RWPE1 (cell line): ENCODE measurements around the gene LZTS3.
"Not testable (repeated sequence)": the region's sequence is repeated elsewhere in the genome, so short reads cannot be mapped to it uniquely, and the experiment has no call there.

Experiments used
- CTCF ChIA-PET: fragments of 350-600 bp; sonication (Branson Sonifier 250); formaldehyde crosslinking; extraction: SDS; loops from one replicate; lab custom pipeline; 2021; lab: Yijun Ruan, JAX
- POLR2A ChIA-PET: fragments of 400-600 bp; formaldehyde crosslinking; extraction: SDS; loops from one replicate; lab custom pipeline; 2020; ENCODE audit warnings: antibody characterized with exemption; ENCODE audit not compliant: low non-redundant PET; lab: Yijun Ruan, JAX
- DNase-seq: peaks from one replicate; pipeline ENCODE4 v3.0.0; 2012; ENCODE audit warnings: low spot score
- H3K27ac ChIP-seq: fragments of 450-650 bp; 2 replicates; pipeline ENCODE4 v1.5.1; 2017
- TF ChIP-seq, protein P1 (sequence below): fragments of 450-650 bp; conservative IDR thresholded peaks from 2 replicates; pipeline ENCODE4 v1.5.1; 2017; ENCODE audit warnings: low read depth, mild to moderate bottlenecking

Gene LZTS3

DNA sequence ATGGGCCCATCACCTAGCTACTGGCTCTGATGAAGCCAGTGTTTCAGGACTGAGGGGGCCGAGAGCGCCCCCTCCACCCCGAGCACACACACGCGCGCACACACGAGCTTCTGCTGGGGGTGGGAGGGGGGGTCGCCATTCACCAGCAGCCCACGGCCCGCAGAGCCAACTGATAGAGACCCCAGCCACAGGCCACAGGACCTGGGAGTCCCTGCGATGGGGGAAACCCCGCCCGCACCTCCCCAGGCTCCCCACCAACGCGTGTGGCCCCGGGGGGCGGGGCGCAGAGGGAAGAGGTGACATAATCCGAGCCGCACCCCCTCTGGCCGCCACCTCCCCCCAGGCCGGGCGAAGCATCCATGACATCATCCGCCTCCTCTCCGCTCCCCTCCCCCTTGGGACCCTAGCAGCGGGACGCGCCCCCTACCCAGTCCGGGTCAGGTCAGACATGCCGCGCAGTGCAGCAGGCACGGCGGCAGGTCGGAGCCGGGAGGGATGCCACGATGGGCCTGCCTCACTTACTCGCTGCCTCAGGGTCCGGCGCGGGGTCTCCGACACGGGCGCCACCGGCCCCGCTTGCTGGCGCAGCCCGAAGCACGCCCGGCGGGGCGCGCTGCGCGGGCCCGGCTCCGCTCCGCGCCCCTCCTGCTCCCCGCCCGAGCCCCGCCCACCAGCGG, at the start of gene LZTS3:
Gene LZTS3 (minus strand): TSS at position 617 of the 677 bp plus-strand sequence. CDS start 6,386 bp downstream, outside the sequence.
- DNase-seq = peak; percentile 73
- H3K27ac ChIP-seq = peak within 1 kb of the TSS; percentile 40
- CTCF ChIA-PET = interaction anchor here (0.6 kb wide), 1 partner anchor 390 kb away, joined by 3 read pairs; no protein-coding TSS in a partner anchor
- POLR2A ChIA-PET = no interaction called here
- TF ChIP-seq, protein P1, sequence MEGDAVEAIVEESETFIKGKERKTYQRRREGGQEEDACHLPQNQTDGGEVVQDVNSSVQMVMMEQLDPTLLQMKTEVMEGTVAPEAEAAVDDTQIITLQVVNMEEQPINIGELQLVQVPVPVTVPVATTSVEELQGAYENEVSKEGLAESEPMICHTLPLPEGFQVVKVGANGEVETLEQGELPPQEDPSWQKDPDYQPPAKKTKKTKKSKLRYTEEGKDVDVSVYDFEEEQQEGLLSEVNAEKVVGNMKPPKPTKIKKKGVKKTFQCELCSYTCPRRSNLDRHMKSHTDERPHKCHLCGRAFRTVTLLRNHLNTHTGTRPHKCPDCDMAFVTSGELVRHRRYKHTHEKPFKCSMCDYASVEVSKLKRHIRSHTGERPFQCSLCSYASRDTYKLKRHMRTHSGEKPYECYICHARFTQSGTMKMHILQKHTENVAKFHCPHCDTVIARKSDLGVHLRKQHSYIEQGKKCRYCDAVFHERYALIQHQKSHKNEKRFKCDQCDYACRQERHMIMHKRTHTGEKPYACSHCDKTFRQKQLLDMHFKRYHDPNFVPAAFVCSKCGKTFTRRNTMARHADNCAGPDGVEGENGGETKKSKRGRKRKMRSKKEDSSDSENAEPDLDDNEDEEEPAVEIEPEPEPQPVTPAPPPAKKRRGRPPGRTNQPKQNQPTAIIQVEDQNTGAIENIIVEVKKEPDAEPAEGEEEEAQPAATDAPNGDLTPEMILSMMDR = no peak

DNA sequence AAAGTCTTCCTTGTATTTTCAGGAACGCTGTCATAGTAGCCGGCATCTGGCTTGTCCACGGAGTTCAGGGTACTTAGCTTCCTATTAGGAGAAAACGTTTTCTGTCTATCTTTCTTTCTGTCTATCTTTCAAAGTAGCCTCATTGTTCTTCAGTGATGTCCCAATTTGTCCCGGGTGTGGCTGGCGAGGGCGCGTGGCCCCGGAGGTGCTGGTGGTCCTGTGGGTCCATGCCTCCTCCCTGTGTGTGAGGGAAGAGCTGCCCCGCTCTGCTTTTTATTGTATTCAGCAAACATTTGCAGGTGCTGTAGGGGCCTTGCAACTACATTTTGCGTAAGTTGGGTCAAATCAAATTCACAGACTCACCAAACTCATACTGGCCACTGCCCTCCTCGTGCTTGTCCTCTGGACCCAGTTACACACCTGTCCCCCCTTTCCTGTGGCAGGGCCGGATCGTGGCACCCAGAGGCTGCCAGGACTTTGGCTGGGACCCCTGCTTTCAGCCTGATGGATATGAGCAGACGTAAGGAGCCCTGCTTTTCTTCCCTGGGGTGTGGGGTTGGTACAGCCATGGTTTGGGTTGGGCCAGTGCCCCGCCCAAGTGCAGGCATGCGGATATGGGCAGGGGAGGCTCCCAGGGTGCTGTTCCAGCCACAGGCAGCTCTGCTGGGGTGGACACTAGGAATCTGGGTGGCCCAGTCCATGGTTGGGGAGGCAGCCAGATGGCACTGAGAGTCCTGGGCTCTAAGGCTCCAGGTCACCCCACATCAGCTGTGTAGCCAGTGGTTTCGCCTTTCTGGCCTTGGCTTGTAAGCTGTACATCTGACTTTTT, 48.3 kb upstream of the LZTS3 start:
- peak overlapping the region; percentile 76 for H3K27ac ChIP-seq
- TF ChIP-seq, protein P1 = no peak
- POLR2A ChIA-PET = interaction anchor here (0.6 to 0.9 kb wide), 2 partner anchors 24 to 183 kb away, joined by 3 read pairs; no protein-coding TSS in a partner anchor
- CTCF ChIA-PET = interaction anchor here (0.5 kb wide), 1 partner anchor 697 kb away, joined by 4 read pairs; no protein-coding TSS in a partner anchor
- DNase-seq = peak; percentile 66

DNA sequence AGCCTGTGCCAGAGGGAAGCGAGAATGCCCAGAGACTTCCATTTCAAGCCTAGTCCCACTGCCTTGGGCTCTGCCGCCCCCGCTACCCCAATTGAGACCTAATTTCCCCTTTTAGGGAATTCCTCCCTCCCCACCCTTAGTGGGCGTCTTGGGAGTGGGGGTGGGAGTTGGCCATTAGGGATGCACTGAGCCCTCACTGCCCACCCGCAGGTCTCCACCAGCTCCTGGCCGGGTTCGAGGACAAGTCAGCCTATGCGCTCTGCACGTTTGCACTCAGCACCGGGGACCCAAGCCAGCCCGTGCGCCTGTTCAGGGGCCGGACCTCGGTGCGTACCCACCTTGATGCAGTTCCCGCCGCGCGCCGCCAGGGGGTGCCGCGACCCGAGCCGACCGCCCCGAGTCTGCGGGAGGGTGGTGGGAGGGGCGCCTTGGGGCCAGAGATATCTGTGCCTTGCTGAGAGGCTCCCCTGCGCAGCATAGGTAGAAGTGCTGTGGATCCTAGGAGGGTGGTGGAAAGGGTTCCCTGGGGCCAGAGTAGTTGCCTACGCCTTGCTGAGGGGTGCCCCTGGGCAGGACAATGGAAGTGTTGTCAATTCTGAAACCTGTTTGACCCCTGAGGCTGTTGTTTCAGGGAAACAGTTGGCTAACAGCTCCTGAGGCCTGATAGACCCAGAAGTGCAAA, 45.1 kb upstream of the LZTS3 start:
- peak overlapping the region; percentile 46 for H3K27ac ChIP-seq
- DNase-seq = peak; percentile 71
- TF ChIP-seq, protein P1 = peak; percentile 98
- POLR2A ChIA-PET = no interaction called here
- CTCF ChIA-PET = interaction anchor here (0.5 to 1.9 kb wide), 13 partner anchors 13 to 764 kb away, joined by 3 to 6 read pairs (median 3); no protein-coding TSS in a partner anchor

DNA sequence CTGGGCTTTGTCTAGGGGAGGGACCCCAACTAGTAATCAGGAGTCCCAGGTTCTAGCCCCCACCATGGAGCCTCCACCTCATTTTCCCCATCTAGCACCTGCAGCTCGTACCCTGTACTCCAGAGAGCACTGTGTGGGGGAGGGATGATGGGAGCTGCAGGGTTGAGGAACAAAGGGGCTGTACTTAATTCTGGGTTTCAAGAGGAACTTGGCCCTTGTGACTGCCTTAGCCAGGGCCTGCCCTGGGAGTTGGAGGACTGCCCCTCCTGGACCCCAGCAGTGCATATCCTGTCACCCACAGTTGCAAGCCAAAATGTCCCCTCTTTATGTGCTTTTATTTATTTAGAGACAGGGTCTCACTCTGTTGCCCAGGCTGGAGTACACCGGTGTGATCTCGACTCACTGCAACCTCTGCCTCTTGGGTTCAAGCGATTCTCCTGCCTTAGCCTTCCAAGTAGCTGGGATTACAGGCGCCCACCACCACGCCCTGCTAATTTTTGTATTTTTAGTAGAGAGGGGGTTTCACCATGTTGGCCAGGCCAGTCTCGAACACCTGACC, 42.1 kb upstream of the LZTS3 start:
- CTCF ChIA-PET, H3K27ac ChIP-seq, POLR2A ChIA-PET, DNase-seq: not testable (repeated sequence)

DNA sequence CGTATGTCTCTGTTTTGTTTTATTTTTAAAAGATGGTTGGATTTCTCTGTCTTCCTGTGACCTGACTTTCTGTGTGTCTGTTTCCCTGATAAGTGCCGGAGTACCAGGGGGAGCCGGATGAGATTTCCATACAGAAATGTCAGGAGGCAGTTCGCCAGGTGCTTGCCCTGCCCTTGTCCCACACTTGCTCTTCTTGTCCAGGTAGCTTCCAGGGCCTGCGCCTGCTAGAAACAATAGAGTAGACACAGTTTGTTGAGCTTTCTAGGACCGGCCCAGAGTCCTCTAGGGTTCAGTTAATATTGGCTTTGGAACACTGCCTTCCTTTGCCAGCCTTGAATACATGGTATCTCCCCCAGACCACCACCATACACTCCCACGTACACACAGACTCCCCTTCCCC, 39.9 kb upstream of the LZTS3 start:
- TF ChIP-seq, protein P1 = no peak
- POLR2A ChIA-PET = interaction anchor here (0.6 kb wide), 1 partner anchor 53 kb away, joined by 3 read pairs; the partner anchor contains the start of genes FASTKD5 and UBOX5
- DNase-seq = no peak
- CTCF ChIA-PET = no interaction called here
- no peak overlapping the region for H3K27ac ChIP-seq

DNA sequence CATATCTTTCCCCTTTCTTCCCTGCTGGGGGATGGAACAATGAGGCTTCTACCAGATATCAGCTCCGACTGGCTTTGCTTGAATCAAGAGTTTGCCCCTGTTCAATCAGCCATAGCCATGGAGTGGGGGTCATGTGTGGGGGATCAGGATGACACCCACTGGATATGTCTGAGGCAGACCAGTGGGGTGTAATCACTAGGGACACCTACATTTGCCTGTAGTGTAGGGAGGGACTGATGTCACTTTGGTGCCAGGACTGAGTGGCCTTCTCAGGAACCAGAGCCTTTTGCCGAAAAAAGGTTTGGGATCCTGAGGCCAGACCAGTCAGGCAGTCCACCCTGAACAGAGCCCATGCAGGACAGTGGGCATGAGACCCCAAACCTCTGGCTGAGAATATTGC, 37.0 kb upstream of the LZTS3 start:
- H3K27ac ChIP-seq = peak overlapping the region; percentile 4; the same call in 1 of the 2 replicates
- CTCF ChIA-PET = interaction anchor here (0.6 to 2.0 kb wide), 2 partner anchors 37 to 1750 kb away, joined by 4 to 5 read pairs; no protein-coding TSS in a partner anchor
- no peak for DNase-seq
- TF ChIP-seq, protein P1 = no peak
- POLR2A ChIA-PET = no interaction called here
